K562 (cell line): ENCODE results near the gene NUP62. TPM values are rescaled to one million over a fixed set of nuclear protein-coding genes. Genes with fewer than 3 reads are reported as not detected.
A peak's percentile ranks its signal among the peaks of the same experiment; 100 is the strongest.

Experiments
- CEBPB ChIP-seq: fragments of 450-650 bp; IDR thresholded peaks from 2 replicates; pipeline ENCODE4 v1.6.1; 2016; ENCODE audit warnings: missing genetic modification characterization, missing compliant biosample characterization
- CTBP1 ChIP-seq: fragments of 450-650 bp; IDR thresholded peaks from 2 replicates; pipeline ENCODE4 v1.6.1; 2016; ENCODE audit warnings: borderline replicate concordance
- HMG20A ChIP-seq: fragments of 450-650 bp; formaldehyde crosslinking; conservative IDR thresholded peaks from 2 replicates; pipeline ENCODE4 v1.4.0; 2020; ENCODE audit warnings: mild to moderate bottlenecking, mixed read lengths
- HNRNPLL ChIP-seq: fragments of 200-400 bp; formaldehyde crosslinking; IDR thresholded peaks from 2 replicates; pipeline ENCODE4 v1.6.1; 2017; ENCODE audit warnings: low read length, low read depth, mild to moderate bottlenecking; ENCODE audit not compliant: poor library complexity, severe bottlenecking
- JUN ChIP-seq, 2 experiments: sonication (generic) in 1 of 2; formaldehyde crosslinking in 1 of 2; IDR thresholded peaks; 2 replicates each; pipeline versions ENCODE4 v1.6.1 to v1.8.0; 2012 to 2022; ENCODE audit warnings: borderline replicate concordance in 2 of 2, mild to moderate bottlenecking in 2 of 2, improper control_type of control experiment in 1 of 2, low read depth in 1 of 2, low read length in 1 of 2, missing genetic modification reagents in 1 of 2
- MCM3 ChIP-seq: fragments of 450-650 bp; IDR thresholded peaks from 2 replicates; pipeline ENCODE4 v1.6.1; 2016
- MTA2 ChIP-seq: fragments of 450-650 bp; IDR thresholded peaks from 2 replicates; pipeline ENCODE4 v1.6.1; 2016; ENCODE audit warnings: low read depth
- PHF8 ChIP-seq: fragments of 200-600 bp; sonication (generic); IDR thresholded peaks from 2 replicates; pipeline ENCODE4 v1.6.1; 2012; ENCODE audit warnings: mixed run types, mild to moderate bottlenecking, inconsistent platforms, low read length, moderate library complexity, borderline replicate concordance
- POU5F1 ChIP-seq: fragments of 150-350 bp; IDR thresholded peaks from 2 replicates; pipeline ENCODE4 v1.6.1; 2014; ENCODE audit warnings: borderline replicate concordance, low read length, low read depth, mild to moderate bottlenecking; ENCODE audit not compliant: partially characterized antibody
- RCOR1 ChIP-seq, 2 experiments: IDR thresholded peaks; 2 replicates each; pipeline ENCODE4 v1.6.1; 2012; ENCODE audit warnings: low read depth in 2 of 2, low read length in 2 of 2, borderline replicate concordance in 1 of 2, improper control_type of control experiment in 1 of 2
- SP2 ChIP-seq: IDR thresholded peaks from 2 replicates; pipeline ENCODE4 v1.6.1; 2011; ENCODE audit warnings: mild to moderate bottlenecking, low read depth, low read length, moderate library complexity; ENCODE audit not compliant: poor library complexity, severe bottlenecking; ENCODE audit errors: extremely low read depth
- TCF3 ChIP-seq: sonication (generic); formaldehyde crosslinking; IDR thresholded peaks from 2 replicates; pipeline ENCODE4 v1.4.0; 2020; ENCODE audit warnings: mild to moderate bottlenecking, missing genetic modification reagents
- TGIF2 ChIP-seq: sonication (generic); formaldehyde crosslinking; IDR thresholded peaks from 2 replicates; pipeline ENCODE4 v1.8.1; 2022; ENCODE audit warnings: mild to moderate bottlenecking, missing genetic modification reagents, moderate library complexity
- TRIM24 ChIP-seq, 2 experiments: fragments of 450-650 bp; IDR thresholded peaks; 2 replicates each; pipeline ENCODE4 v1.6.1; 2016
- ZNF232 ChIP-seq: sonication (generic); formaldehyde crosslinking; IDR thresholded peaks from 2 replicates; pipeline ENCODE4 v1.8.0; 2022; ENCODE audit warnings: mild to moderate bottlenecking, missing genetic modification reagents
- ZNF239 ChIP-seq: fragments of 250-450 bp; sonication (Bioruptor Pico); IDR thresholded peaks from 2 replicates; pipeline ENCODE4 v1.4.0; 2020; ENCODE audit warnings: mild to moderate bottlenecking
- ZNF3 ChIP-seq: fragments of 250-450 bp; sonication (Bioruptor Pico); IDR thresholded peaks from 2 replicates; pipeline ENCODE4 v1.5.0; 2021; ENCODE audit warnings: mild to moderate bottlenecking, moderate library complexity
- polyA plus RNA-seq, 8 experiments: library from polyadenylated mRNA; depleted of rRNA in 4 of 8; stranded (reverse) in 5 of 8; unstranded in 3 of 8; fragments of >200 nt; fragmentation: Nextera tagmentation in 2 of 8; fragmentation: Illumina TruSeq in 1 of 8; extraction: Ambion mirVana in 2 of 8; extraction: Trizol in 1 of 8; gene quantifications; 2 replicates each; pipeline versions ENCODE4 v1.2.1 to v1.2.3, GENCODE V29; 2011 to 2014; ENCODE audit warnings: inconsistent platforms in 1 of 8, missing spikeins in 1 of 8
- total RNA-seq, 7 experiments: library from RNA; depleted of rRNA in 6 of 7; stranded (reverse); fragments of >200 nt in 6 of 7; fragmentation: Illumina TruSeq in 2 of 7; extraction: Trizol in 2 of 7; gene quantifications; 2 replicates each; pipeline versions ENCODE4 v1.2.1 to v1.2.3, GENCODE V29; 2011 to 2021; ENCODE audit warnings: low replicate concordance in 1 of 7
- TF ChIP-seq, protein P1 (sequence below): fragments of 250-450 bp; sonication (Bioruptor Pico); IDR thresholded peaks from 2 replicates; pipeline ENCODE4 v1.5.0; 2020; ENCODE audit warnings: mild to moderate bottlenecking
- TF ChIP-seq, protein P2 (sequence below): fragments of 250-450 bp; sonication (Bioruptor Pico); IDR thresholded peaks from 2 replicates; pipeline ENCODE4 v1.5.0; 2021
- TF ChIP-seq, protein P3 (sequence below): fragments of 450-650 bp; formaldehyde crosslinking; IDR thresholded peaks from 2 replicates; pipeline ENCODE4 v1.4.0; 2020; ENCODE audit warnings: mild to moderate bottlenecking, moderate library complexity
- TF ChIP-seq, protein P4 (sequence below): IDR thresholded peaks from 3 replicates; pipeline ENCODE4 v1.6.1; 2011; ENCODE audit warnings: borderline replicate concordance, mild to moderate bottlenecking; ENCODE audit not compliant: insufficient read length, insufficient read depth
- TF ChIP-seq, protein P5 (sequence below): IDR thresholded peaks from 2 replicates; pipeline ENCODE4 v1.6.1; 2016; ENCODE audit warnings: missing genetic modification characterization, missing compliant biosample characterization

The NUP62 gene
- total and polyA plus RNA-seq, 9 of the 15 experiments (the other 6 are each of a cell fraction or from before 2014, with no cell fraction given), result 16.9 to 109 (median 66.0) TPM

DNA sequence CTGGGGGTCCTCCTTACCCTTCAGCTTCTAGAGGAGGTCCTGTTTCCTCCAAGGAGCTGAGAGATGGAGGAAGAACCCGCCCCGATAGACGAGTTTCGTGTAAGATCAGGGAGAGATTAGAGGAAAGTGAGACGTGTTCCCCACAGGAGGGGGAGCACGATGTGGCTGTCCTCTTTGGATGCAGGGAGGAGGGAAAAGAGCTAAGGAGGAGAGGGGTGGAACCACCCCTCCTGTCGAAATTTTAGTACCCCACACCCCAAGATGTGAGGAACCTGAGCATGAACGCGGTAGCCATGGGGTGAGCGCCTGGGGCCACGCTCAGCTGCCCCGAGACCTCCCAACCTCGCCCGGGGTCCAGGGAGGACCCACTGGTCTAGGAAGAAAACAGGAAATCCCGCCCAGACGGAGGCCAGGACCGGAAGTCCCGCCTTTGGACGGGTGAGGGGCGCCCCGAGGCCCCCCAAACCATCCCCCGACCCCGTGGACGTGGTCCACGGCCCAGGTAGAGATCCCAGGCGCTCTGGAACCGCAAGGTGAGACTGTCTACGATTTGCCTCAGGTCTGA lies 53.4 kb downstream of the NUP62 start (continued):
- TF ChIP-seq ZNF239 (CRISPR knock-in tag), result no peak
- TF ChIP-seq RCOR1 (IDR thresholded peaks at IDR 0.05; ENCODE audit: borderline replicate concordance in 1 of 2, low read depth in 2 of 2, low read length in 2 of 2), result no peak
- no peak for TF ChIP-seq TGIF2 (CRISPR knock-in tag)
- TF ChIP-seq, protein P1, sequence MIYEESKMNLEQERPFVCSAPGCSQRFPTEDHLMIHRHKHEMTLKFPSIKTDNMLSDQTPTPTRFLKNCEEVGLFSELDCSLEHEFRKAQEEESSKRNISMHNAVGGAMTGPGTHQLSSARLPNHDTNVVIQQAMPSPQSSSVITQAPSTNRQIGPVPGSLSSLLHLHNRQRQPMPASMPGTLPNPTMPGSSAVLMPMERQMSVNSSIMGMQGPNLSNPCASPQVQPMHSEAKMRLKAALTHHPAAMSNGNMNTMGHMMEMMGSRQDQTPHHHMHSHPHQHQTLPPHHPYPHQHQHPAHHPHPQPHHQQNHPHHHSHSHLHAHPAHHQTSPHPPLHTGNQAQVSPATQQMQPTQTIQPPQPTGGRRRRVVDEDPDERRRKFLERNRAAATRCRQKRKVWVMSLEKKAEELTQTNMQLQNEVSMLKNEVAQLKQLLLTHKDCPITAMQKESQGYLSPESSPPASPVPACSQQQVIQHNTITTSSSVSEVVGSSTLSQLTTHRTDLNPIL (CRISPR knock-in tag), result no peak
- TF ChIP-seq ZNF3, result no peak
- TF ChIP-seq, protein P2, sequence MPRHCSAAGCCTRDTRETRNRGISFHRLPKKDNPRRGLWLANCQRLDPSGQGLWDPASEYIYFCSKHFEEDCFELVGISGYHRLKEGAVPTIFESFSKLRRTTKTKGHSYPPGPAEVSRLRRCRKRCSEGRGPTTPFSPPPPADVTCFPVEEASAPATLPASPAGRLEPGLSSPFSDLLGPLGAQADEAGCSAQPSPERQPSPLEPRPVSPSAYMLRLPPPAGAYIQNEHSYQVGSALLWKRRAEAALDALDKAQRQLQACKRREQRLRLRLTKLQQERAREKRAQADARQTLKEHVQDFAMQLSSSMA (CRISPR knock-in tag), result no peak
- TF ChIP-seq HMG20A (CRISPR knock-in tag), result no peak
- TF ChIP-seq MTA2, result no peak
- TF ChIP-seq CEBPB (tag), result no peak
- no peak for TF ChIP-seq JUN (IDR thresholded peaks at IDR 0.05; ENCODE audit: borderline replicate concordance, low read depth, low read length)
- TF ChIP-seq JUN (CRISPR knock-in tag; IDR thresholded peaks at IDR 0.05; ENCODE audit: borderline replicate concordance), result no peak
- TF ChIP-seq, protein P3, sequence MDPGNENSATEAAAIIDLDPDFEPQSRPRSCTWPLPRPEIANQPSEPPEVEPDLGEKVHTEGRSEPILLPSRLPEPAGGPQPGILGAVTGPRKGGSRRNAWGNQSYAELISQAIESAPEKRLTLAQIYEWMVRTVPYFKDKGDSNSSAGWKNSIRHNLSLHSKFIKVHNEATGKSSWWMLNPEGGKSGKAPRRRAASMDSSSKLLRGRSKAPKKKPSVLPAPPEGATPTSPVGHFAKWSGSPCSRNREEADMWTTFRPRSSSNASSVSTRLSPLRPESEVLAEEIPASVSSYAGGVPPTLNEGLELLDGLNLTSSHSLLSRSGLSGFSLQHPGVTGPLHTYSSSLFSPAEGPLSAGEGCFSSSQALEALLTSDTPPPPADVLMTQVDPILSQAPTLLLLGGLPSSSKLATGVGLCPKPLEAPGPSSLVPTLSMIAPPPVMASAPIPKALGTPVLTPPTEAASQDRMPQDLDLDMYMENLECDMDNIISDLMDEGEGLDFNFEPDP, result no peak
- no peak for TF ChIP-seq TRIM24 (IDR thresholded peaks at IDR 0.05)
- no peak for TF ChIP-seq CTBP1
- TF ChIP-seq, protein P4, sequence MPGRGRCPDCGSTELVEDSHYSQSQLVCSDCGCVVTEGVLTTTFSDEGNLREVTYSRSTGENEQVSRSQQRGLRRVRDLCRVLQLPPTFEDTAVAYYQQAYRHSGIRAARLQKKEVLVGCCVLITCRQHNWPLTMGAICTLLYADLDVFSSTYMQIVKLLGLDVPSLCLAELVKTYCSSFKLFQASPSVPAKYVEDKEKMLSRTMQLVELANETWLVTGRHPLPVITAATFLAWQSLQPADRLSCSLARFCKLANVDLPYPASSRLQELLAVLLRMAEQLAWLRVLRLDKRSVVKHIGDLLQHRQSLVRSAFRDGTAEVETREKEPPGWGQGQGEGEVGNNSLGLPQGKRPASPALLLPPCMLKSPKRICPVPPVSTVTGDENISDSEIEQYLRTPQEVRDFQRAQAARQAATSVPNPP, result no peak
- TF ChIP-seq PHF8, result peak; percentile 44; the same call in 1 of the 2 replicates
- no peak for TF ChIP-seq HNRNPLL
- TF ChIP-seq, protein P5, sequence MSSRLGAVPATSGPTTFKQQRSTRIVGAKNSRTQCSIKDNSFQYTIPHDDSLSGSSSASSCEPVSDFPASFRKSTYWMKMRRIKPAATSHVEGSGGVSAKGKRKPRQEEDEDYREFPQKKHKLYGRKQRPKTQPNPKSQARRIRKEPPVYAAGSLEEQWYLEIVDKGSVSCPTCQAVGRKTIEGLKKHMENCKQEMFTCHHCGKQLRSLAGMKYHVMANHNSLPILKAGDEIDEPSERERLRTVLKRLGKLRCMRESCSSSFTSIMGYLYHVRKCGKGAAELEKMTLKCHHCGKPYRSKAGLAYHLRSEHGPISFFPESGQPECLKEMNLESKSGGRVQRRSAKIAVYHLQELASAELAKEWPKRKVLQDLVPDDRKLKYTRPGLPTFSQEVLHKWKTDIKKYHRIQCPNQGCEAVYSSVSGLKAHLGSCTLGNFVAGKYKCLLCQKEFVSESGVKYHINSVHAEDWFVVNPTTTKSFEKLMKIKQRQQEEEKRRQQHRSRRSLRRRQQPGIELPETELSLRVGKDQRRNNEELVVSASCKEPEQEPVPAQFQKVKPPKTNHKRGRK, result no peak
- TF ChIP-seq SP2, result peak; percentile 59
- no peak for TF ChIP-seq MCM3
- no peak for TF ChIP-seq ZNF232 (CRISPR knock-in tag)
- no peak for TF ChIP-seq POU5F1
- TF ChIP-seq TCF3 (CRISPR knock-in tag), result no peak
